ENCODE data around the gene TFDP1.

Gene TFDP1

DNA sequence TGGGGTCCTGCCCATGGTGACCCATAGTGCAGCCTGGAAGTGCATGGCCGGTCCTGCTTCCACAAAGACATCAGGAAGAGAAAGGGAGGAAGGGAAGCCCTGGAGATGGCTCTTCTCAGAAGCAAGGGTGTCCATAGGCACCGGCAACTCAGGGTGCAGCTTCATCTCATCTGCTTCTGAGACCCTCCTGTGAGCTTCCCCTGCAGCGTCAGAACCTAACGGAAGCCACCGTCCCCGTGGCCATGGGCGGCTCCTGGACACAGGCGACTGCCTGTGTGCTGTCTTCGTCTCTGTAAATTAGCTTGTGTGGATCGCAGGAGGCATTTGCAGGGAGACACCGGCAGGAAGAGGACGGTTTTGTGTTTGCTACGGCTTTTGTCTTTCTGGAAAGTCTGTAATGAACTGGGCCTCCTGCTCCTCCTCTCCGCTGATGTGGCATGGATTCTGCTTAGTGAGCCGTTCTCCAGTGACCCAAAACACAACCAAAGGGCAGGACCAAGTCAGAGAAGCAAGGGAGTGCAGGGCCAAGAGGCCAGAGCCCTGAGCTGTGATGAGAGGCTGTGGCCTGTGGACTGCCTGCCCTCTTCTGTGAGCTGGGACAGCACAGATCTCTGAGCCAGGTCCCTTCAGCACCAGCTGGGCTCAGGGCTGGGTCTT lies 70.9 kb downstream of the TFDP1 start:
- DNase-seq (ENCODE audit: low read depth) = no peak
- TF ChIP-seq, protein P1, sequence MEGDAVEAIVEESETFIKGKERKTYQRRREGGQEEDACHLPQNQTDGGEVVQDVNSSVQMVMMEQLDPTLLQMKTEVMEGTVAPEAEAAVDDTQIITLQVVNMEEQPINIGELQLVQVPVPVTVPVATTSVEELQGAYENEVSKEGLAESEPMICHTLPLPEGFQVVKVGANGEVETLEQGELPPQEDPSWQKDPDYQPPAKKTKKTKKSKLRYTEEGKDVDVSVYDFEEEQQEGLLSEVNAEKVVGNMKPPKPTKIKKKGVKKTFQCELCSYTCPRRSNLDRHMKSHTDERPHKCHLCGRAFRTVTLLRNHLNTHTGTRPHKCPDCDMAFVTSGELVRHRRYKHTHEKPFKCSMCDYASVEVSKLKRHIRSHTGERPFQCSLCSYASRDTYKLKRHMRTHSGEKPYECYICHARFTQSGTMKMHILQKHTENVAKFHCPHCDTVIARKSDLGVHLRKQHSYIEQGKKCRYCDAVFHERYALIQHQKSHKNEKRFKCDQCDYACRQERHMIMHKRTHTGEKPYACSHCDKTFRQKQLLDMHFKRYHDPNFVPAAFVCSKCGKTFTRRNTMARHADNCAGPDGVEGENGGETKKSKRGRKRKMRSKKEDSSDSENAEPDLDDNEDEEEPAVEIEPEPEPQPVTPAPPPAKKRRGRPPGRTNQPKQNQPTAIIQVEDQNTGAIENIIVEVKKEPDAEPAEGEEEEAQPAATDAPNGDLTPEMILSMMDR (IDR thresholded peaks at IDR 0.05; ENCODE audit: insufficient read depth, low read depth, low read length, missing control alignments) = no peak

DNA sequence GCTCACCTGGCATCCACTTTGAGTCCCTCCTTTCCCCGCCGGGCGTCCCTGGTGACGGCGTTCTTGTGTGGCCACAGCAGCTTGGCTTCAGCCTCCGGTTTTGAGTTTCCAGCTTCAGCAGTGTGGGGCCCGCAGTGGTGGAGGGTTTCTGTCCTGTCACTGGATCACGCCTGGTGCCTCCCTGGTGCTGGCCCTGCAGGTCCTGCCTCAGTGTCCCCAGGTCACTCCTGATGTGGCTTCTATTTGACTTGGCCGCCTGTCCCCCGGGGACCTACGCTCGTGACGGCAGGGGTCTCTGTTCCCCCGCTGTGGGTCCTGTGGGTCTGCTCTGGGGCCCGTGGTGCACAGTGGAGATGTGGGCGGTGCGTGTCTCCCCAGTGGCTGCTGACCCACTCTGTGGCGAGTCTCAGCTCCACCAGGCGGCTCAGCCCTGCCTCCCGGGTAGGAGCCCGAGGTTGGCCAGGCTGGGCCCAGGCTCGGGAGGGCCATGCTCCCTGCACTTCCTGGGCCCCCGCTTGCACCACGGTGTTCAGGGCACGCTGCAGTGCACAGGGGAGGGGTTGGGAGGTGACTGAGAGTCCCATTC lies 71.5 kb downstream of the TFDP1 start:
- DNase-seq (ENCODE audit: low read depth) = no peak
- TF ChIP-seq, protein P1 (IDR thresholded peaks at IDR 0.05; ENCODE audit: insufficient read depth, low read depth, low read length, missing control alignments) = no peak
- no peak overlapping the region for H3K4me3 ChIP-seq (ENCODE audit: low read depth, low read length)

More for the DNA sequence above, 70.9 kb downstream of the TFDP1 start:
- no peak overlapping the region for H3K4me3 ChIP-seq (ENCODE audit: low read depth, low read length)

DNA sequence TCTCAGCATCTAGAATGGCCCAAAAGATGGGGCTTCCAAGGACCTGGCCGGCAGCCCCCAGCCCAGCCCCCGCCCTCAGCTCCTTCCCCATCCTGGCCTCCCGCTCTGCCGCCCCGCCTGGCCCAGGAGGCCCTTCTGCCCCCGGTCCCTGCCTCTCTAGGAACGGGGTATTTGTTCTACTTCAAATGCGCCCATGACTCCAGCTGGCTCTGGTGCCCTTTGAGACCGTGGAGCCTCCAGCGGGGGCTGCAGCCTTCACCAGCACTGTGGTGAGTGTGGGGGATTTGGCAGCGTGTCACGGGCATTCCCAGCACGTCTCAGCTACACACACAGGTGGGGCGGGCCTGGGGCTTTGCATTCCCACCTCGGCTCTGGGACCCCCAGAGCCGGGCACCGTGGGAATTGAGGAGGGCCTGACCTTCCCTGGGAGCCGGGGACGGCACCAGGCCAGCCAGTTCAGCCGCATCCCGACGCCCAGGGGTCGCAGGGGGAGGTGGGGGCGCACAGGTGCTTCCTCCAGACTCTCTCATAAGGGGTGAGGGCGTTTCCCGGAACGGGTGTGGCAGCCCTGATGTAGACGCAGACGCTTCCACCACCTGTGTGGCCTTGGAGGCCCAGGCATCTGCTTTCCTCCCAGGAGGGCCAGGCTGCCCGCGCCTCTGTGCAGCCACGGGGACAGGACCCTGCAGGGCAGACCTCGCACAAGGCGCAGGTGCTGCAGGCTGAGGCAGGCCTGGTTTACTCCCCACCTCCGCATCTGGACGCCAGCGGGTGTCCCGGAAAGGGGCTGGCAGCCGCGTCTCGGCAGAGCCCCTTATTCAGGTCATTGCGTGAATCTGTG lies 72.5 kb downstream of the TFDP1 start:
- DNase-seq (ENCODE audit: low read depth) = no peak
- H3K4me3 ChIP-seq (ENCODE audit: low read depth, low read length) = no peak overlapping the region
- TF ChIP-seq, protein P1 (IDR thresholded peaks at IDR 0.05; ENCODE audit: insufficient read depth, low read depth, low read length, missing control alignments) = no peak

DNA sequence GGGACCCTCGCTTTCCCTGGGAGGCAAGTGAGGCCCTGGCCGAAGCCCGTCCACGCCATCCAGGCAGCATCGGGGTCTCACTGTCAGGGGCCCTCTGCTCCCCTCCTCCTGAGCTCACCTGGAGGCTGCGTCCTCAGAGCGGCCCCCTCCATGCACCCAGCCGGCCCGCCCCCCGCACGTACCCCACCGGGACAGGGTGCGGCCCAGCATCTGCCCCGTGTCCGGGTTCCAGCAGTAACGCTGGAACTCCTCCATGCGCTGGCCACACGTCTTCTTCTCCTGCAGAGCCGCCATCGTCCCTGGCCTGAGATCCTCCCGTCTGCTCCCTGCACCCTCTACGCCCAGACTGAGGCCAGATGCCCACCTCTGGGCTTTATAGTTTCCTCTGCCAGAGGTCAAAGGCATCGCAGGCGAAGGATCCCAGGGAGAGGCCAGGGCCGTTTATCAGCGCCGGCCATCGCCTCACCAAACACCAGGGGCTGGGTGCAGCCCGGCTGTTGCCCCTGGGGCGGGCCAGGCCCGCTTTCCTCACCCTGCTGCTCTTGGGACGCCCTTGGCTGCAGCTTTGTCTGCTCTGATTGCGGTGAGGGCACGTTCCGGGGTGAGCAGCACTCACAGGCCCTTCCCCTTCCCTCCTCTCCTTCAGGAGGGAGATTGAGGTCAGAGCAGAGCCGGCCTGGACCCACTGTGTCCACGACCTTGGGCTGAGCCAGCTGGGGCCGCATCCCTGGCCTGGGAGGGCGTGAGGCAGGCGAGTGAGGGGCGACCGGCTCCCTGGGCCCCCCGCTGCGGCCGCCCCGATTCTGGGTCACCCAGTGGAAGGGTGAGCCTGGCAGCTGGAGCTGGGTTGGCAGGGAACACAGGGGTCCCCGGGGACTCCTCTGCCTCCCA lies 73.5 kb downstream of the TFDP1 start, which contains the start of gene ATP4B:
TSS of gene ATP4B (minus strand) at position 348 of the 891 bp plus-strand sequence. CDS start at position 294, 54 bp downstream.
- TF ChIP-seq, protein P1 (IDR thresholded peaks at IDR 0.05; ENCODE audit: insufficient read depth, low read depth, low read length, missing control alignments) = no peak
- no peak within 1 kb of the TSS for H3K4me3 ChIP-seq (ENCODE audit: low read depth, low read length)
- DNase-seq (ENCODE audit: low read depth) = no peak

DNA sequence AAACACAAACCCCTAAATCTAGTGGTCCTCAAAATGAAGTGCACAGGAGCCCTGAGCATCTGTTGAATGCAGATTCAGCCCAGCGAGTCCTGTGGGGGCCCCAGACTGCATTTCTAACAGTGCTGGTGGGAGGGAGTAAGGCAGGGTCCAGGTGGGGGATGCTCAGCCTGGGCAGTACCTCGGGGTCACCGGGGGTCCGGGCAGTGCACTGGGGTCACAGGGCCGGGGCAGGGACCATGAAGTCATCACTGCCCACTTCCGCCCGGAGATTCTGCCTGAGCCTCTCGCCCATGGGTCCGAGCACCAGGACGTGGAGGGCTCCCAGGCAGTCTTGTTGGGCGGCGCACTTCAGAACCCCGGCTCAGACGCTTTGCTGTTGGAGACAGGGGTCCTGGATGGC lies 74.3 kb downstream of the TFDP1 start:
- DNase-seq (ENCODE audit: low read depth) = no peak
- TF ChIP-seq, protein P1 (IDR thresholded peaks at IDR 0.05; ENCODE audit: insufficient read depth, low read depth, low read length, missing control alignments) = no peak
- no peak overlapping the region for H3K4me3 ChIP-seq (ENCODE audit: low read depth, low read length)

DNA sequence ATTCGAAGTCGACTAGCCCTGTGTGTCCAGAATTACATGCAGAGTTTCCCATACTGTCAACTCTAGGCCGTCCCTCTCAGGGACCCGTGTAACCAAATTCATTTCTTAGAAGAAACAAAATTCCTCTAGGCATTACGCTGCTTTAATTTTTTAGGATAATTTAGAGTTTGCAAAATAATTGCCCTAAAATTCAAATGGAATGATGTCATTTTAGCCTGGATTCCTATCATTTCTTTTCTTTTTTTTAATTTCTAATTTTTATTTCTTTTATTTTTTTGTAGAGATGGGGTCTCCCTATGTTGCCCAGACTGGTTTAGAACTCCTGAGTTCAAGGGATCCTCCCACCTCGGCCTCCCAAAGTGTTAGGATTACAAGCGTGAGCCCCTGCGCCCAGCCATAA lies 74.8 kb downstream of the TFDP1 start:
- TF ChIP-seq, protein P1 (IDR thresholded peaks at IDR 0.05; ENCODE audit: insufficient read depth, low read depth, low read length, missing control alignments) = no peak
- no peak for DNase-seq (ENCODE audit: low read depth)
- no peak overlapping the region for H3K4me3 ChIP-seq (ENCODE audit: low read depth, low read length)

Measured in GM12865 (cell line).